DOHH2 (cell line): ENCODE data around the gene GALNT18.

Source experiments
- H3F3A ChIP-seq: fragments of 200-600 bp; sonication (generic), shearing (Covaris generic); 2 replicates; pipeline ENCODE4 v1.6.0; 2016; ENCODE audit warnings: antibody characterized with exemption, mild to moderate bottlenecking; ENCODE audit not compliant: control insufficient read depth, insufficient read depth
- H3K27ac ChIP-seq: fragments of 200-600 bp; sonication (generic); 2 replicates; pipeline ENCODE4 v1.5.1; 2014; ENCODE audit warnings: low read depth, mild to moderate bottlenecking, low read length, moderate library complexity
- H3K27me3 ChIP-seq: fragments of 200-600 bp; sonication (generic); 2 replicates; pipeline ENCODE4 v1.6.1; 2014; ENCODE audit warnings: mild to moderate bottlenecking, low read length, mixed read lengths; ENCODE audit not compliant: control insufficient read depth
- H3K36me3 ChIP-seq: fragments of 200-600 bp; sonication (generic); 2 replicates; pipeline ENCODE4 v1.6.1; 2014; ENCODE audit warnings: mild to moderate bottlenecking, low read length, moderate library complexity, mixed read lengths; ENCODE audit not compliant: control insufficient read depth
- H3K4me1 ChIP-seq: fragments of 200-600 bp; sonication (generic); 2 replicates; pipeline ENCODE4 v1.6.1; 2014; ENCODE audit warnings: mild to moderate bottlenecking, low read length, mixed read lengths; ENCODE audit not compliant: control insufficient read depth
- H3K4me2 ChIP-seq: fragments of 200-600 bp; sonication (generic); 2 replicates; pipeline ENCODE4 v1.6.0; 2014; ENCODE audit warnings: mild to moderate bottlenecking, low read length, moderate library complexity
- H3K4me3 ChIP-seq: fragments of 200-600 bp; sonication (generic); 2 replicates; pipeline ENCODE4 v1.5.1; 2014; ENCODE audit warnings: mild to moderate bottlenecking, low read length, mixed read lengths
- H3K79me2 ChIP-seq: fragments of 200-600 bp; sonication (generic); 2 replicates; pipeline ENCODE4 v1.6.1; 2014; ENCODE audit warnings: mild to moderate bottlenecking, low read length, mixed read lengths; ENCODE audit not compliant: control insufficient read depth
- H3K9me2 ChIP-seq: fragments of 200-600 bp; sonication (generic); replicated peaks from 2 replicates; pipeline ENCODE4 v1.6.1; 2014; ENCODE audit warnings: mild to moderate bottlenecking, low read length, mixed read lengths; ENCODE audit not compliant: control insufficient read depth
- H3K9me3 ChIP-seq: fragments of 200-600 bp; sonication (generic); 2 replicates; pipeline ENCODE4 v1.6.1; 2014; ENCODE audit warnings: antibody characterized with exemption, low read length, mixed read lengths; ENCODE audit not compliant: control insufficient read depth, insufficient read depth
- H4K20me1 ChIP-seq: fragments of 200-600 bp; sonication (generic); 2 replicates; pipeline ENCODE4 v1.6.0; 2014; ENCODE audit warnings: low read depth, mild to moderate bottlenecking, antibody characterized with exemption, low read length, moderate library complexity; ENCODE audit not compliant: control insufficient read depth, insufficient read depth
- EZH2phosphoT487 ChIP-seq: fragments of 200-600 bp; sonication (generic); IDR thresholded peaks from 2 replicates; pipeline ENCODE4 v1.6.1; 2017; ENCODE audit warnings: borderline replicate concordance, mild to moderate bottlenecking, antibody characterized with exemption, low read length, moderate library complexity, mixed read lengths
- TF ChIP-seq, protein P1 (sequence below): fragments of 200-600 bp; sonication (generic); IDR thresholded peaks from one replicate; pipeline ENCODE4 v1.5.1; 2014; ENCODE audit warnings: antibody characterized with exemption, mild to moderate bottlenecking, low read depth, low read length; ENCODE audit not compliant: poor library complexity, severe bottlenecking

Gene GALNT18

GRCh38 chr11:11605181-11605580 lies 16.6 kb downstream of the GALNT18 start:
- H3K36me3 ChIP-seq = no peaks in the 10 kb centered on the region
- H3K9me3 ChIP-seq = no peaks in the 10 kb centered on the region
- no peaks in the 10 kb centered on the region for H4K20me1 ChIP-seq
- peaks cover 6% of the 10 kb centered on the region; the same call in 1 of the 2 replicates for H3K27me3 ChIP-seq
- H3K9me2 ChIP-seq = no peaks in the 10 kb centered on the region
- no peaks in the 10 kb centered on the region for H3K4me1 ChIP-seq
- no peak overlapping the region for H3K4me2 ChIP-seq
- H3F3A ChIP-seq = no peaks in the 10 kb centered on the region
- H3K4me3 ChIP-seq = no peak overlapping the region
- TF ChIP-seq, protein P1, sequence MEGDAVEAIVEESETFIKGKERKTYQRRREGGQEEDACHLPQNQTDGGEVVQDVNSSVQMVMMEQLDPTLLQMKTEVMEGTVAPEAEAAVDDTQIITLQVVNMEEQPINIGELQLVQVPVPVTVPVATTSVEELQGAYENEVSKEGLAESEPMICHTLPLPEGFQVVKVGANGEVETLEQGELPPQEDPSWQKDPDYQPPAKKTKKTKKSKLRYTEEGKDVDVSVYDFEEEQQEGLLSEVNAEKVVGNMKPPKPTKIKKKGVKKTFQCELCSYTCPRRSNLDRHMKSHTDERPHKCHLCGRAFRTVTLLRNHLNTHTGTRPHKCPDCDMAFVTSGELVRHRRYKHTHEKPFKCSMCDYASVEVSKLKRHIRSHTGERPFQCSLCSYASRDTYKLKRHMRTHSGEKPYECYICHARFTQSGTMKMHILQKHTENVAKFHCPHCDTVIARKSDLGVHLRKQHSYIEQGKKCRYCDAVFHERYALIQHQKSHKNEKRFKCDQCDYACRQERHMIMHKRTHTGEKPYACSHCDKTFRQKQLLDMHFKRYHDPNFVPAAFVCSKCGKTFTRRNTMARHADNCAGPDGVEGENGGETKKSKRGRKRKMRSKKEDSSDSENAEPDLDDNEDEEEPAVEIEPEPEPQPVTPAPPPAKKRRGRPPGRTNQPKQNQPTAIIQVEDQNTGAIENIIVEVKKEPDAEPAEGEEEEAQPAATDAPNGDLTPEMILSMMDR = no peak
- TF ChIP-seq EZH2phosphoT487 = no peak
- no peak overlapping the region for H3K27ac ChIP-seq
- H3K79me2 ChIP-seq = no peaks in the 10 kb centered on the region

GRCh38 chr11:11604370-11604990 lies 17.3 kb downstream of the GALNT18 start:
- no peaks in the 10 kb centered on the region for H3K79me2 ChIP-seq
- H3K9me2 ChIP-seq = no peaks in the 10 kb centered on the region
- H3K4me2 ChIP-seq = no peak overlapping the region
- H3K9me3 ChIP-seq = no peaks in the 10 kb centered on the region
- H3K36me3 ChIP-seq = no peaks in the 10 kb centered on the region
- H3F3A ChIP-seq = no peaks in the 10 kb centered on the region
- no peak overlapping the region for H3K4me3 ChIP-seq
- H3K27me3 ChIP-seq = peaks cover 6% of the 10 kb centered on the region; the same call in 1 of the 2 replicates
- no peaks in the 10 kb centered on the region for H4K20me1 ChIP-seq
- no peaks in the 10 kb centered on the region for H3K4me1 ChIP-seq
- H3K27ac ChIP-seq = no peak overlapping the region
- TF ChIP-seq EZH2phosphoT487 = no peak
- TF ChIP-seq, protein P1 = no peak

DNA sequence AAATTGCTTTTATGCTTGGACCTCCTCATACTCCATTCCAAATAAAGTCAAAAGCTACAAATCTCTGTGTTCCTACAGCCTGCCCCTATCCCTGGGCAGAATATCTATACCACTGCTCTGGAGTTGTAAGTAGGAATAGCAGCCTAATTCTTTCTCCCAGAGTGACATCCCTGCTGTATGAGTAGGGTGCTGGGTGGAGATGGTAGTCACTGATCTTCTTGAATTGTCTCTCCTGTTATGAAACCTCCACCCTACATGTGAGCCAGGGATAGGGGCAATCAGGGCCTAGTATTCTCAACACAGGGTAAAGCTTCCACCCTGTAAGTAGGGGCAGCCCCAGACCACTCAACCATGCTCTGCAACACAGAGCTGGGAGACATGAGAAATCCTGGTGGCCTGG lies 19.8 kb downstream of the GALNT18 start:
- no peaks in the 10 kb centered on the region for H4K20me1 ChIP-seq
- no peaks in the 10 kb centered on the region for H3F3A ChIP-seq
- TF ChIP-seq EZH2phosphoT487 = no peak
- TF ChIP-seq, protein P1 = no peak
- H3K4me2 ChIP-seq = no peak overlapping the region
- no peaks in the 10 kb centered on the region for H3K9me2 ChIP-seq
- H3K27ac ChIP-seq = no peak overlapping the region
- no peaks in the 10 kb centered on the region for H3K36me3 ChIP-seq
- H3K4me1 ChIP-seq = no peaks in the 10 kb centered on the region
- H3K9me3 ChIP-seq = no peaks in the 10 kb centered on the region
- no peaks in the 10 kb centered on the region for H3K79me2 ChIP-seq
- H3K27me3 ChIP-seq = peaks cover 6% of the 10 kb centered on the region; the same call in 1 of the 2 replicates
- H3K4me3 ChIP-seq = no peak overlapping the region
